NCI-H510A treated with DMSO at 0.1 percent for 48 hours (cell line): Measurements from ENCODE around the gene CACNA2D1.

ENCODE experiments used
- DNase-seq: peaks from one replicate; lab custom pipeline; 2025; lab: John Stamatoyannopoulos, UW

Gene CACNA2D1

DNA sequence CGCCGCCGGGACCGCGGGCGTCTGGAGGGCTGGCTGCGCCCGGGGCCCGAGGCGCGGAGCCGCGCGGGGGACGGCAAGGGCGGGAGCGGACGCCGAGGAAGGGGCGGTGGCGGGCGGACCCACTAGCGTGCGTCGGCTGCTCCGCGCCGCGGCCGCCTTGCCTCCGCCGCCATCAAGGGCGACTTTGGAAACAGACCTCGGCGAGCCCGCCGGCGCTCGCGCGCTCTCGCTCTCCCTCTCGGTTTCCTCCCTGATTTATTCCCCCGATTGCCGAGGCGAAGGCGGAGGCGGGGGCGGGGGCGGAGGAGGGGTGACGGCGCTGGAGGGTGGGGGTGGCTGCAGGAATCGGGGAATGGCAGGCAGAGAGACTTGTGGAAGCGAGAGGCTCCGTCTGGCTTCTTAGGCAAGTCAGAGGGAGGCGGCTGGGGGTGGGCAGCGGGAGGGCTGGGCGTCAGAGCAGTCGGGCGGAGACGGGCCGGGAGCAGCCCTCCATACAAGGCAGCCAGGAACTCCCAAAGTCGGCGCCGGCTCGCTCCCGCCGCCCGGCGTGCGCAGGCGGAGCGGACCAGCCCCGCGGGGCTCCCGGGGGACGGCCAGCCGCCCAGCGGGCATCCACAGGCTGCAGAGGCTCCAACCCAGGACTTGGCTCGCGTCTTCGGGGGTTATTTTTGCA, at the start of gene CACNA2D1:
Gene CACNA2D1 (minus strand): TSS at position 231 of the 673 bp plus-strand sequence.
- peak; percentile 78 for DNase-seq

DNA sequence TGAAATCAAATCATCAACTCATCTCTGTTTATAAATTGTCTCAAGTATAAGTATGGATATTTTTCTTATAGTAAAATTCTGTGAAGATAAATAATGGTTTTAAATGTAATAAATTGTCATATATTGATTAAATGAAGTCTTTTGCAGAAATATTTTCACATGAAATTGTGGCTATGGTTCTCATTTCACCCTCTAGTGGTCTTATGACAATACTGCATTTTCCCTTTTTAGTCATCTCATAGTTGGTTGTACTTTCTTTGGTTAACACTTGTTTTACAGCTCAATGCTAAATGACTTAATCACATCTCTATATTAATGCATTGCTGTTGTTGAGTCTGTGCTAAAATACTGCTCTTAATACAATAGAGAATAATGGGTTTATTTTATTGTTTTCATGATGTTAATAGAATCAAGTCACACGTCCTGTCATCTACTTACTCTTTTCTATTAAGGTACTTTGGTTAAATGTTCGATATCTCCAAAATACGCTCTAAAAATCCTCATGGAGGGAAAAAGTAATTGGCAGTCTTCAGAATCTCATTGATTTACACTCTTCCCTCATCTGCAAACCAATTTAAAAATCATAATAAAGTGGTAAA, 38.0 kb upstream of the CACNA2D1 start:
- DNase-seq: peak; percentile 26

DNA sequence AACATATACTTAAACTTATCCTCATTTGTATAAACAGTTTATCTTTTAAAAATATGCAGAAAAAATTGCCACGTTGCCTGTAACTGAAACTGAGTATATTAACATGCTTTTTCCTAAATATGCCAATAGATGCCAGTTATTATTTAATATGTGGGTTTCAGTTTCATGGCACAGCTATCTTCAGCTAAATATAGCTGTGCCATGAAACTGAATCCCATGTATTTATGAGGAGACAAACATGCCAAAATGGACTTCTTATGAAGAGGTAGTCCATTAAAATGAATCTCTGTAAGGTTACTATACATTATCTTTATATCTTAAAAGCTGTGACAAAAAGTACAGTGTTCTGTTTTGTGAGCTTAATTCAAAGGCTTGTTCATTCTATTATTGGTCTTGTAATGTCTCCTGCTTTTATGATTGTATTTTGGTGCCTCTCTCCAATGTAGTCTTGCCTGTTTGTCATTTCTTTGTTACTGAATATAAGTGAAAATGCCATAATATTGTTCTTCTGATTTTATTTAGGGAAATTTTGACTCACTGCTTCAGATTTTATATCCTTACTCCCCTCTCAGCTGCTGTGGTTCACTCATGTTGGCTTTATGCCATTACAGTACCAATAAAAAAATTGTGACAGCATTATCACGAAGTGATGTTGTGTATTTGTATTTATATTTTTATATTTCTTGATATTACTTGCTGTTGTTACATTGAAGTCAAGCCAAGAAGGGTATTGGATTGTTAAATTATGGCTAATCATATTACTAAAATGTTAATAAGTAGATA, 34.3 kb upstream of the CACNA2D1 start:
- no peak for DNase-seq

DNA sequence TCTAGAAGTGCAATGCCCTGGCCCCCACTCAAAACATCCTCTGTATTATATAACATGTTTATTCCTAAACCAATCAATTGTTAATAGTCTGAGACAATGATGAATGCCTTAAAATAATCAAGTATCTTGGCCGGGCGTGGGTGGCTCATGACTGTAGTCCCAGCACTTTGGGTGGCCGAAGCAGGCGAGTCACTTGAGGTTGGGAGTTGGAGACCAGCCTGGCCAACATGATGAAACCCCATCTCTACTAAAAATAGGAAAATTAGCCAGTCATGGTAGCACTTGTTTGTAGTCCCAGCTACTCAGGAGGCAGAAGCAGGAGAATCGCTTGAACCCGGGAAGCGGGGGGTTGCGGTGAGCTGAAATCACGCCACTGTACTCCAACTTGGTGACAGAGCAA, 29.4 kb upstream of the CACNA2D1 start:
- DNase-seq: no peak

DNA sequence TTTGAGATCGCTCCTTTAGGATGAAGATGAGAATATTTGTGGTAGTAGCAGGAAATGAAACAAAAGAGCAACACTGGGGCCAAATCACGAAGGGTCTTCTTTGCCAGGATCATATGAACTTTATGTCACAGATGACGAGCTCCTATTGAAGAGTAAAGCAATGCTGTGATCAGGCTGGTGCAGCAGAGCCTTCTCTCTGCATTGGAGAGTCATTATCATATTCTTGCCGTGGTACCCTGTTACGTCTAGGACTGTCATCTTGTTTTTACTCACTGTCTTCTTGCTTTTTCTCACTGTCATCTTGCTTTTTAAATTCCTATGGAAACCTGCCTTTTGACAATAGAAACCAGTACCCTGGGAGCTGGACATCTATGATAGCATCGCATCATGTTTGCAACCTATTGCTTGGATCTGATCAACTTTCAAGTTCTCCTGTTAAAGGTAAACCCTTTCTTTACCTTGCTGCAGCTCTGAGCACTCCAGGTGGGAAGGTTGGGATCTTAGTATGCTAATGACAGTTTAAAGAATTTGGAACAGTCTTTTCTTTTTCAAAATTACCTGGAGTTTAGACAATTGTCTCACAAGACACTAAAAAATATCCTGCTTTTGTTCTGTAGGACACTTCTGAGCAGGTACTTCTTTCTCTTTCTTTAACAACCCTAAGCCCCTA, 27.9 kb upstream of the CACNA2D1 start:
- no peak for DNase-seq

DNA sequence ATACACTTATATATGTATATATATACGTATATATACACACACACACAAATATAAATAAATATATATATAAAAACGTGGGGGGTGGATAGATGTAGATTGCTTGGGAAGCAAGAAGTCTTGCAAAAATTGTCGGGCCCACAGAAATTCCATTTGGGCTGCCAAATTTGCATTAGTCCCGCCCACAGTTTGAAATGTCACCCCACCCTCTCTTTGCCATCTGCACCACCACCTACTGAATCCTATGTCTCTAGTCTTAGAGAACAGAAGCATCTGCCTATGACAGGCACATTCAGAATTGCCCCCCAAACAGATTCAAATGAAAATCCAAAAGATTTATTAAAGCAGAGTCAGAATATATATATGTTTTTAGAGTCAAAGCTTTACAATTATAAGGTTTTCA, 25.6 kb upstream of the CACNA2D1 start:
- no peak for DNase-seq

DNA sequence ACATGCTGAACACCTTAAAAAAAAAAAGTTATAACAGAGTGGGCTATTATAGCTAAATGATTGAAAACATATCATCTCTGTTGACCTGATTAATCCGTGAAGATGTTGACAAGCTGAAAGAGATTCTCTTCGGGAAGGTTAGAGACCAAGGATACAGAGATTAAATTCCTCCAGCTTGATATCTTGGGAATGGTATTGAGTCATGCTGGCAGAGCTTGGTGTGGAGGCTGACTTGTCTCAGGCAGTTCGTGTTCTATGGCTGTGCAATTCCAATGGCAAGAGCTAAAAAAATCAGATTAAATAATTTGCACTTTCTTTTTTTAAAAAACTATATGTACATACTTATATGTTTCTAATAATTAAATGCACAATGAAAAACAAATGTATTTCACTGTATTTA, 24.9 kb upstream of the CACNA2D1 start:
- no peak for DNase-seq

DNA sequence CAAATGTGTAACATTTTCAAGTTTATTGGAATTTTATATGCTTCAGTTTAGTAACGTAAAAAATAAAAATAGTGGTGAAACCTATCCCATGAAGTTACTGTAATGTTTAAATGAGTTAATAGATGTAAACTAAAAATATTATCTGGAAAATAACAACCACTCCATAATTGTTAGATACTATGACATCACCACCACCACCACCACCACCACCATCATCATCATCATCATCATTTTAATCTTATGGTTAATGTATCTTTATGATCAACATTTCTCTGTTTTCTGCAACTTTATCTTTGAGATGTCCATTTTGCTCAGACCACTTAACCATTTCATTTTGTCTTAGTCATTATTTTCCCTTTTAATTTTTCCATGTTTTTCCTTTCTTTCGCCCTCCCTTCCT, 23.4 kb upstream of the CACNA2D1 start:
- no peak for DNase-seq

DNA sequence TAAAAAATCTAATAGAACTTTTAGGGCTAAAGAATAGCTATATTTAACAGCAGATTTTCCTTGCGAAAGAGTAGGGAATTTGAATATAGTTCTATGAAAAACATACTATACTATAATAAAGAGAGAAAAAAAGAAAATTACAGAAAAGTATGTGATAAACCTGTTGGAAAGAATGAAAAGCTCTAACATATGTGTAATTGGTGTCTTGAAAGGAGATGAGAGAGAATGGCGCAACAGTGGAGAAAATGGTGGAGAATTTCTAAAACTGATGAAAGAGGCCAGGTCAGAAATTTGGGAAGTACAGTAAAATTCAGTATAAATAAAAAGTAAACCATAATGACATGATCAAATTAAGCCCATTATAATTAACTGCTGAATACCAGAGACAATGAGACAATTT, 20.8 kb upstream of the CACNA2D1 start:
- DNase-seq: no peak

DNA sequence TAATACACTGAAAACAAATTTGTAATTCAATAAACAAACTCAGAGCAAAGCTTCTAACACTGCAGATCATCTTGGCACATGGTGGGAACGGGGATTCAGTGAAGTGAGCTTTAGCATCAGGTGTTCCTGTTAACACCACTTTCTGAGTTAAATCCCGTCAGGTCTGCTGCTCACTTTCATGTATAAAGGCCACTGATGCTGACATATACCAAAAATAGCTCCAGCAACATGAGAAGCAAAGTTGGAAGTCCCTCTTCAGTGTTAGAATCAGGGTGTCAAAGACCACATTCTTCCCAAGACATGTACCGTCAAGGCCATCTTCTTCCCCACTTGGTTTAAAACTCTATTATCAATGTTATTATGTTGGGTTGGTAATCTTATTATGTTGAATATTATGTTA, 11.7 kb upstream of the CACNA2D1 start:
- no peak for DNase-seq

DNA sequence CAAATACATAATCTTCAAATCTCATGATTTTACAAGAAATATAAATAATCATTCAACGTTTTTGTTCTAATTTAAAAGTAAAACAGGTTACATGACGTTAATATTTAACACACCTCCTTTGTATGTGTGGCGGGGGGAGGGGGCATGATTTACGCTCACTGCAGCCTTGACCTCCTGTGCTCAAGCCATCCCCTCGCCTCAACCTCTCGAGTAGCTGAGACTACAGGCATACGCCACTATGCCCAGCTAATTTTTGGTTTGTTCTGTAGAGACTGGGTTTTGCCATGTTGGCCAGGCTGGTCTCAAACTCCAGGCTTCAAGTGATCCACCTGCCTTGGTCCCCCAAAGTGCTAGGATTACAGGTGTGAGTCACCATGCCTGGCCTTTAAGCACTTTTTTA, 7.2 kb upstream of the CACNA2D1 start:
- no peak for DNase-seq

DNA sequence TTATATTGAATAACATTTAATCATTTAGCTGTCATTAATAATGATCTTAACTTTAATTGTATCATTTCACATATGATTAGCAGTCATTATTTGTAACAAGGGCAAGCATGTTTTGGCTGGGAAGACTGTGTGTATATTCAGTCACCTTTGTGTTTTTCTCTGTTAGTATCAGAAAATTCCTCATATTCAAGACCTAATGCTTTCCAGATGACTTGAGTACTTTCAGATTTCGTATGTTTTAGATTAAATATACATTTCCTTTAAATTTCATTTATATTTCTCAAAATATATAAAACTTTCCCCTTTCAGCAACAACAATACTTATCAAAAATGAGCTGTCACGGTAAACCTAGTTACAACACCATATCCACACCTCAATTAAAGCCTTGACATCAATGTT, 6.3 kb upstream of the CACNA2D1 start:
- no peak for DNase-seq

DNA sequence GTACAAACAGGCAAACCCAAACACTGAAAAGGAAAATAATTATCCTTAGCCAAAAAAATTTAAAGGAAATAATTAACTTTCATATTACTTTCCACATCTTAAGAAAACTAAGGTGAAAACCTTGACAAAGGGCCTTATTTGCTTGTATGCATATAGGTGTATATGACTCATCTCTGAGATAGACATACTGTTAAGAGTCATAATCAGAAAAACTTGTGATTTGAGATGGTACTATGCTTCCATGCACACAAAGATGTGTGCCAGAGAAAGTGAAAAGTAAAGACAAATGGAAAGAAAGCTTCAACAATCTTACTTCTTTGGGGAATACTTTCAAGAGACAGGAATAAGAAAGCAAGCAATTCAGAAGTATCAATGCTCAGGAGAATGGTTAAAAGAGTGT, 3.3 kb upstream of the CACNA2D1 start:
- DNase-seq: no peak

DNA sequence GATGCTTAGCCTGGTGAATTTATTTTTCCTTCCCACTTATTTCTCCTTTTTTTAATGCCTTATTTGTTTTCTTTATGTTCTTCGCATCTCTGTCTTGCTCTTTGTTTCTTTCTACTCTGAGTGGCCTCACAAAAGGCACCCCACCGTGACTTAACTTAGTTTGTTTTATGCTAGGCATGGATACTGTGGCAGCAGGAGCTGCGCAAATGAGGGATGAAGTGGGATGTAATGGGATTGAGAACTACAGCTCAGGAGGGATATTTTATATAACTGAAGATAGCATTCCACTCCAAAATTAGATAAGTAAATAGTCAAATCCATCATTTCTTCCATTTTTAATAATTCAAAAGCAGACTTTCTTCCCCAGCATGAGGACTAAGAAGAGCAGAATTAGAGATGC, 1.7 kb upstream of the CACNA2D1 start:
- DNase-seq: peak; percentile 5

DNA sequence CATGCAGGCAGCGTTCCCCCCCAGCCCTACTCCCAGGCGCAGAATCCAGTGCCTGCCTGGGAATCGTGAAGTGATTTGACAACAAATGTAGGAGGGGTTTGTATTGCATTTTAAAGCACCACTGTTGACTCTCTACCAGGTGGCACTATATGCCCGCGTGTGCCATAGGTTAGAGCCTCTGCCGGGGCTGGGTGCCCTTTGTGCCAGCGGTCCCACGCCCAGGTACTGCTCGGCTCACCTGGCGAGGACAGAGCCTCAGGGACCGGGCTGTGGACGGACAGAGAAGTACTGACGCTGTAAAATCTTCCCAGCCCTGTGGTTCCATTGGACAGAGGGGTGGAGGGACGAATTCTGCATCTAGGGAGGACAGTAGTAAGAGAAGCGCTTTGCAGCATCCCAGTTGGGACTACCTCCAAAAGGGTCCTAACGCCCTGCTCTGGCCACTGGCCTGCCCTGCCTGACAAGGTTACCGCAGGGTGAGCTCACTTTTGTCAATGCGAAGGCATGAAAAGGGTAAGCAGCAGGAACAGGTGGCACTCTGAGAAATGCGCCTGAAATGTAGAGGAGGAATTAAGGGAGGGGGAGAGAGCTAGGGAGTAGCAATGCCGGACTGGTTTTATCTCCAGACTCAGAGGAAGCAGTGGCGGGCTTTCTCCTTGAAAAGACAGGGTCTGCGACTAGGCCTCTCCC, 788 bp upstream of the CACNA2D1 start:
- DNase-seq: peak; percentile 78

DNA sequence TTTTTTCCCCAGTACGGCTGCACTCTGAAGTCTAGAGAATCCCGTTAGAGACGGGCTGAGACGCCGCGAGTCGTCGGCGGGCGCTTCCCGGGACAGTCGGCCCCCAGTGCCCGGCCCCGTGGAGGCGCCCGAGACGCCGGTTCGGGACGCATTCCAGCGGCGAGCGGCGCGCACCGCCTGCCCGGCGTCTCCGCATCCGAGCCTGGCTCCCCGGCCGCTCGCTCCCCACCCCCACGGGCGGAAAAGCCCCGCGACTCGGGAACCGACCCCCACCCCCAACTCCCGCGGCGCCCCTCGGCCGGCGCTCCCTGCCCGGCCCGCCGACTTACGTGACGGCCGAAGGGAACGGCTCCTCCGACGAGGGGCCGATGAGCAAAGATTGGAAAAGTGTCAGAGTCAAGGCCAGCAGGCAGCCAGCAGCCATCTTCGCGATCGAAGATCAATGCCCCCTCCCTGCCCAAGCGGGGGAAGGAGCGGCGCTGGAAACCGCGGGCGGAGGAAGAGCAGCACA, 486 bp downstream of the CACNA2D1 start:
- DNase-seq: no peak

DNA sequence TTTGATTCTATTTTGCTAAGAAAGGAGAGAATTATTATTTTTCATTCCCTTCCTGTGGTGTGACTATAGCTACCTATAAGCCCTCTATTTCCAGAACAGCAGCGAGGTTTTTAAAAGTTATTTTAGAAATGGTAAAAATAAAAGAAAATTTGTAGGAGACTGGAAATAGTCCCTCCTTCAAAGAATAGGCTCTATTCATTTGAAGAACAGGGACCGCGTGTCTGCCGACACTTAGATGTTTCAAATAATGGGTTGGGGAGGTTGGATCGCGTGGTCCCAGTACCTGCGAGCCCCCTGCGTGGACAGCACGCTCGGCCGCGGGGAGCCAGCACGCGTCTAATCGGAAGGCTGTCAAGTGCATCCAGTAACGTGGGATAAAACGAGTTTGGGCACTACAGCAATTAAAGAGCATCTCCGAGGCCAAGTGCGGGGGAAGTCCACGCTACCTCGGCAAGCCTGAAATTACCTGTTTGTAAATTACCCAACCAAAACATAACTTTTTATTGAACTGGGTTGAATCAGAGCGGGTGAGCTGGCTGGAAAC, 1.0 kb downstream of the CACNA2D1 start:
- peak; percentile 51 for DNase-seq

DNA sequence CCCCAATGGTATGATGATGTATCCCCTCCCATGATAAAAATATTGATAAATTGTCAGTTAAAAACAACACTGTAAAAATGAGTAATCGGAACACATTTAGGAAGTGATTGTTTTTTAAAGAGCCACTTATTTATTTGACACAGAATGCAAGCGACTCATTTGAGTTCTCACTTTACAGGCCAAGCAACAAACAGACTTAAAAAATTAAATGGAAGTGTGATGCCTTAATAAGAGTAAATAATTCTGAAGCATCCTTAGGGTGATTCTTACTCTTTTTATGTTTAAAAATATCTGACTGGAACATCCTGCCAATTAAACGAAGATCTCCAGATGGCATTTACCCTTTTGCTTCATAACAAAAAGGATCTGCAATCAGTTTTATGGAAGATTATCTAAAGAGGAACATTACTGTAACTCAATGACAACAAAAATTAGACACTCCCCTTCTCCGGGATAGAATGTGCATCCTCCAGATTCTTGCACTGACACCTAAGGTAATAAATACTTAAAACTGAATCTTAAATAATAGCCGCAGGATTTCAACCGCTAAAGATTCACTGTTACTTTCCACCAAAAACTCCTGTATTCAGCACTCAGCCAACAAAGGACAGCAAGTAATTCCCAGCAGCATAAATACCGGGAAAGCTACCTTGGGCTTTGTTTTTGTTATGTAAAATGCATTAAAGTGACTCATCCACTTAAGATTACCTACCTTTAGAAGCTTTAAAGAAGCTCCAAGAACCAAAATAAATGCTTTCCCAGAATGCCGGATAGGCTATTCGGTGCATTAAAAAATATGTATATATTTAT, 1.7 kb downstream of the CACNA2D1 start:
- peak; percentile 13 for DNase-seq

DNA sequence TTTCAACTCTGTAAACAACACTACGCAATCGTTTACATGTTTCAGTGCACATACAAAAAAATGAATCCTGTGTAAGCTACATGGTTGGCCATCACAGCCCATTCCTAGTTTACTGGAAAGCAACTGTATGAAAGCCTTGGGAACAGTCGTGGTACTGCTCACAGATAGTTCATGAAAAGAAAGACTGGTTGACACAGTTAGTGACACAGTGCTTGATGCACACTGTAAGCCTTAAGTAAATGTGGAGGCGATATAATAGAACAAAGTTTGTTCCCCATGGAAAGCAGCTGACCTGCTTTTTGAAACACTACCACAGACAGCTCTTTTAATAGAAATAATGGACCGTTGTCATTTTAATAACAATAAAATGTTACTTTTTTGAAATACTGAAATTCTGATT, 5.1 kb downstream of the CACNA2D1 start:
- DNase-seq: no peak

DNA sequence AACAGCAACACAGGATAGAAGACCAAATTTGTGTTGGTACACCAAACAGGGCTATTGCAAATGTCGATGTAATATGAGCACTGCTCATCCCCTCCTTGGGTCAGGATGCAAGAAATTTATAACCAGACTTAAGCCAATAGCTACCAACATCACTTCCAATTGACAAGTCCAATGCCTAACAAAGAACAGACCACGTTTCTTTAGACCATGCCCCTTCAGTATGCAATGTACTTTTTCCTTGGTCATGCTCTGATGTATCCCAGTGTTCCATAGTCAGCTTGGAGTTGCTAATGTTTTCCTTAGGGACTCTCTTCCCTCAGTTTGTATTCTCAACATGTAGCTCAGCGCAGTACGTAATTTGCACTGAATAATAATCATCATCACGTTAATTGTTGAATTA, 7.8 kb downstream of the CACNA2D1 start:
- no peak for DNase-seq
